Liver (tissue), 9 donors: ENCODE data around the gene CNIH3. TPM values are rescaled to one million over a fixed set of nuclear protein-coding genes. Genes with fewer than 3 reads are reported as not detected.

ENCODE experiments used
- DNase-seq: peaks from one replicate; pipeline ENCODE4 v3.0.0-alpha.2; 2017; ENCODE audit warnings: low spot score
- H3K27ac ChIP-seq, 2 donors: one replicate each; pipeline ENCODE4 v1.7.0; 2013; ENCODE audit warnings: inconsistent platforms in 2 of 2, low read length in 2 of 2, control low read depth in 1 of 2, low read depth in 1 of 2, mild to moderate bottlenecking in 1 of 2
- H3K27me3 ChIP-seq, 4 donors: one replicate each; pipeline versions ENCODE4 v1.6.1 to v1.7.0; 2013; ENCODE audit warnings: low read length in 3 of 4, inconsistent platforms in 1 of 4, mild to moderate bottlenecking in 1 of 4, moderate library complexity in 1 of 4; ENCODE audit not compliant: control insufficient read depth in 4 of 4, insufficient read depth in 4 of 4
- H3K36me3 ChIP-seq, 4 donors: one replicate each; pipeline versions ENCODE4 v1.6.1 to v1.7.0; 2013; ENCODE audit warnings: low read length in 3 of 4, mild to moderate bottlenecking in 3 of 4, low read depth in 1 of 4, moderate library complexity in 1 of 4; ENCODE audit not compliant: control insufficient read depth in 4 of 4, insufficient read depth in 3 of 4
- H3K4me1 ChIP-seq, 4 donors: one replicate each; pipeline versions ENCODE4 v1.6.1 to v1.7.0; 2013; ENCODE audit warnings: low read length in 3 of 4, mild to moderate bottlenecking in 3 of 4, moderate library complexity in 1 of 4; ENCODE audit not compliant: control insufficient read depth in 4 of 4, insufficient read depth in 4 of 4
- H3K4me3 ChIP-seq, 3 donors: one replicate each; pipeline versions ENCODE4 v1.6.1 to v1.7.0; 2013; ENCODE audit warnings: low read length in 3 of 3, control low read depth in 1 of 3, low read depth in 1 of 3, mild to moderate bottlenecking in 1 of 3
- H3K9ac ChIP-seq, 2 donors: one replicate each; pipeline ENCODE4 v1.7.0; 2013; ENCODE audit warnings: low read length in 2 of 2, mild to moderate bottlenecking in 2 of 2, moderate library complexity in 2 of 2, control low read depth in 1 of 2, low read depth in 1 of 2
- H3K9me3 ChIP-seq, 4 donors: one replicate each; pipeline versions ENCODE4 v1.6.1 to v1.7.0; 2013; ENCODE audit warnings: low read length in 3 of 4; ENCODE audit not compliant: control insufficient read depth in 4 of 4
- FOXA1 ChIP-seq: IDR thresholded peaks from 2 replicates; pipeline ENCODE4 v1.6.1; 2016; ENCODE audit warnings: antibody characterized with exemption
- FOXA2 ChIP-seq: IDR thresholded peaks from 2 replicates; pipeline ENCODE4 v1.6.1; 2016; ENCODE audit warnings: antibody characterized with exemption
- GABPA ChIP-seq, 2 donors: IDR thresholded peaks in 1 of 2; conservative IDR thresholded peaks in 1 of 2; 2 replicates each; pipeline ENCODE4 v1.6.1; 2016; ENCODE audit warnings: antibody characterized with exemption in 2 of 2, mild to moderate bottlenecking in 1 of 2, moderate library complexity in 1 of 2
- HNF4G ChIP-seq: IDR thresholded peaks from 2 replicates; pipeline ENCODE4 v1.6.1; 2016; ENCODE audit warnings: antibody characterized with exemption
- NR2F2 ChIP-seq: IDR thresholded peaks from 2 replicates; pipeline ENCODE4 v1.6.1; 2016; ENCODE audit warnings: antibody characterized with exemption
- RAD21 ChIP-seq, 2 donors: IDR thresholded peaks; 2 replicates each; pipeline ENCODE4 v1.6.1; 2016; ENCODE audit warnings: antibody characterized with exemption in 2 of 2, mild to moderate bottlenecking in 2 of 2
- RXRA ChIP-seq, 2 donors: IDR thresholded peaks; 2 replicates each; pipeline ENCODE4 v1.6.1; 2017 to 2018; ENCODE audit warnings: antibody characterized with exemption in 2 of 2, mild to moderate bottlenecking in 1 of 2
- TAF1 ChIP-seq: conservative IDR thresholded peaks from 2 replicates; pipeline ENCODE4 v1.6.1; 2016; ENCODE audit warnings: antibody characterized with exemption, mild to moderate bottlenecking
- YY1 ChIP-seq: IDR thresholded peaks from 2 replicates; pipeline ENCODE4 v1.6.1; 2016; ENCODE audit warnings: antibody characterized with exemption, mild to moderate bottlenecking
- WGBS: extraction: QIAGEN DNeasy Blood & Tissue Kit; methylation state at CpG from one replicate; pipeline ENCODE4 v1.1.7; 2013; 5-methylcytosine and 5-hydroxymethylcytosine counted together
- polyA plus RNA-seq, 2 donors: library from polyadenylated mRNA; stranded (reverse) in 1 of 2; unstranded in 1 of 2; fragments of 200-250 nt in 1 of 2; fragments of >200 nt in 1 of 2; fragmentation: Nextera tagmentation in 1 of 2; extraction: Ambion mirVana in 1 of 2; gene quantifications; one replicate each; pipeline versions ENCODE4 v1.2.1 to v1.2.3, GENCODE V29; 2013 to 2015
- total RNA-seq, 2 donors: library from RNA; depleted of rRNA; stranded (reverse); fragments of >200 nt; gene quantifications; one replicate each; pipeline ENCODE4 v1.2.3, GENCODE V29; 2014
- TF ChIP-seq, protein P1 (sequence below): IDR thresholded peaks from 2 replicates; pipeline ENCODE4 v1.6.1; 2016; ENCODE audit warnings: antibody characterized with exemption
- TF ChIP-seq, protein P2 (sequence below): IDR thresholded peaks from 2 replicates; pipeline ENCODE4 v1.6.1; 2016; ENCODE audit warnings: antibody characterized with exemption, mild to moderate bottlenecking
- TF ChIP-seq, protein P3 (sequence below): IDR thresholded peaks from 2 replicates; pipeline ENCODE4 v1.6.1; 2016; ENCODE audit warnings: antibody characterized with exemption
- TF ChIP-seq, protein P4 (sequence below): fragments of 150-350 bp; IDR thresholded peaks from 2 replicates; pipeline ENCODE4 v1.5.1; 2017; ENCODE audit warnings: improper control_type of control experiment, low read depth, low read length; ENCODE audit not compliant: missing input control
- TF ChIP-seq, protein P5 (sequence below): IDR thresholded peaks from 2 replicates; pipeline ENCODE4 v1.6.1; 2016; ENCODE audit warnings: antibody characterized with exemption
- donor health status: healthy.
- donor health status: healthy.
- donor health status: healthy.
- donor health status: healthy.
- donor health status: healthy.

Gene CNIH3
- total and polyA plus RNA-seq, 4 donors, result 0.39 to 1.0 (median 0.93) TPM

DNA sequence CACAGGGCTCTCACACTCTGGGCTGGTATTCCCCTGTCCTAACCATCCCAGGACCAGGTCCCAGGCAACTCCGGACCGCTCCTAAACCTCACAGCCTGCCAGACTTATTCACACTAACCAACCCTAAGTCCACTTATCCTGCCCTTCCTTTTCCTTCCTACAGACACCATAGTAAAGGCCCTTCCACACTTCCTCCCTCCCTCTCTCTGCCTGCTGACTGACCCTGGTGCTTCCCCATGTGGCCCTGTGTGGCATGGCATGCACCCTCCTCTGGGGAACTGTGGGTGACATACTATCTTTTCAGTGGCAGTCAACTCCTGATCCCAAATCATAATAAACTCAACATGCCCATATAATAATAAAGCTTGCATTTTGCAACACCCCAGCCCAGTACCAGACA is 158.3 kb downstream of the CNIH3 start:
- H3K4me3 ChIP-seq, result no peak overlapping the region
- H3K36me3 ChIP-seq, result no peaks in the 10 kb centered on the region
- WGBS, result 99% methylated on average over 2 of the region's 2 CpGs
- H3K27ac ChIP-seq, result no peak overlapping the region
- no peaks in the 10 kb centered on the region for H3K4me1 ChIP-seq
- DNase-seq, result no peak
- TF ChIP-seq RAD21 (IDR thresholded peaks at IDR 0.05), result peak; percentile 14 to 51
- TF ChIP-seq YY1, result no peak
- TF ChIP-seq GABPA (IDR thresholded peaks at IDR 0.05 in 1 of 2, conservative IDR thresholded peaks at IDR 0.05 in 1 of 2), result no peak
- no peak for TF ChIP-seq TAF1
- H3K27me3 ChIP-seq, result no peaks in the 10 kb centered on the region
- no peaks in the 10 kb centered on the region for H3K9me3 ChIP-seq
- H3K9ac ChIP-seq, result no peak overlapping the region

DNA sequence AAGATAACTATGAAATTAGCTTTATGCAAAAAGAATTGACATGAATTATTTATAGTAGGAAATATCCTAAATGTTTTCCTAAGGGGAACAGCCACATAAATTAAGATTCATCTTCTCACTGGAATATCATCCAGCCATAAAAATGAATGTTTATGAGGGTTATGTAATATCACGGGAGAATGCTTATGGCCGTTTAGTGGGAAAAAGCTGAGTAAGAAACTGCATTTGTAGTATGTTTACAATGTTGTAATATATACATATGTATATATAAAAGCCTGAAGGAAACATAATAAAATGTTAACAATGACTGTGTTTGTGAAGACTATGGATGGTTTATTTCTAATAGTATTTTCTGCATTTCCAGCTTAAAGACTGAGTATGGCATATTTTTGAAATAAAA is 161.1 kb downstream of the CNIH3 start:
- TF ChIP-seq, protein P1, sequence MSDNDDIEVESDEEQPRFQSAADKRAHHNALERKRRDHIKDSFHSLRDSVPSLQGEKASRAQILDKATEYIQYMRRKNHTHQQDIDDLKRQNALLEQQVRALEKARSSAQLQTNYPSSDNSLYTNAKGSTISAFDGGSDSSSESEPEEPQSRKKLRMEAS, result no peak
- peaks cover 0 to 4% (median 2%) of the 10 kb centered on the region in 4 donors for H3K4me1 ChIP-seq
- no peak for DNase-seq
- H3K36me3 ChIP-seq, result no peaks in the 10 kb centered on the region
- 83% methylated on average over 2 of the region's 2 CpGs for WGBS
- H3K4me3 ChIP-seq, result no peak overlapping the region
- H3K27ac ChIP-seq, result no peak overlapping the region
- H3K27me3 ChIP-seq, result no peaks in the 10 kb centered on the region
- H3K9ac ChIP-seq, result no peak overlapping the region
- no peaks in the 10 kb centered on the region for H3K9me3 ChIP-seq

DNA sequence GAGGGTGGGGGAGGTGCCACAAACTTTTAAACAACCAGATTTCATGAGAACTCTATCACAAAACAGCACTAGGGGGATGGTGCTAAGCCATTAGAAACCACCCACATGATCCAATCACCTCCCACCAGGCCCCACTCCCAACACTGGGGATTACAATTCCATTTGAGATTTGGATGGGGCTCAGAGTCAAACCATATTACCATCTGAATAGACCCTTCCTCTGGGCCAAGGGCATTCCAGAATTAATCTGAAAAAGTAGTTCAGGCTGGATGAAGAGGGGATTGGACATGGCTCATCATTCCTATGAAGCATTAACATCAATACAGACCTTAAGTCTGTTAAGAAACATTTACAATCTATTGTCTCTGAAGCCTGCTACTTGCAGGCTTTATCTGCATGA is 163.4 kb downstream of the CNIH3 start:
- Histone ChIP-seq H3K36me3 (no peaks in the 10 kb centered on the region), H3K27me3 (no peaks in the 10 kb centered on the region), H3K9me3 (no peaks in the 10 kb centered on the region), H3K4me1 (peaks cover 2 to 6% (median 4%) of the 10 kb centered on the region in 4 donors), H3K9ac (no peak overlapping the region), H3K4me3 (no peak overlapping the region), H3K27ac (no peak overlapping the region)
- DNase-seq, result no peak
- TF ChIP-seq, protein P2, sequence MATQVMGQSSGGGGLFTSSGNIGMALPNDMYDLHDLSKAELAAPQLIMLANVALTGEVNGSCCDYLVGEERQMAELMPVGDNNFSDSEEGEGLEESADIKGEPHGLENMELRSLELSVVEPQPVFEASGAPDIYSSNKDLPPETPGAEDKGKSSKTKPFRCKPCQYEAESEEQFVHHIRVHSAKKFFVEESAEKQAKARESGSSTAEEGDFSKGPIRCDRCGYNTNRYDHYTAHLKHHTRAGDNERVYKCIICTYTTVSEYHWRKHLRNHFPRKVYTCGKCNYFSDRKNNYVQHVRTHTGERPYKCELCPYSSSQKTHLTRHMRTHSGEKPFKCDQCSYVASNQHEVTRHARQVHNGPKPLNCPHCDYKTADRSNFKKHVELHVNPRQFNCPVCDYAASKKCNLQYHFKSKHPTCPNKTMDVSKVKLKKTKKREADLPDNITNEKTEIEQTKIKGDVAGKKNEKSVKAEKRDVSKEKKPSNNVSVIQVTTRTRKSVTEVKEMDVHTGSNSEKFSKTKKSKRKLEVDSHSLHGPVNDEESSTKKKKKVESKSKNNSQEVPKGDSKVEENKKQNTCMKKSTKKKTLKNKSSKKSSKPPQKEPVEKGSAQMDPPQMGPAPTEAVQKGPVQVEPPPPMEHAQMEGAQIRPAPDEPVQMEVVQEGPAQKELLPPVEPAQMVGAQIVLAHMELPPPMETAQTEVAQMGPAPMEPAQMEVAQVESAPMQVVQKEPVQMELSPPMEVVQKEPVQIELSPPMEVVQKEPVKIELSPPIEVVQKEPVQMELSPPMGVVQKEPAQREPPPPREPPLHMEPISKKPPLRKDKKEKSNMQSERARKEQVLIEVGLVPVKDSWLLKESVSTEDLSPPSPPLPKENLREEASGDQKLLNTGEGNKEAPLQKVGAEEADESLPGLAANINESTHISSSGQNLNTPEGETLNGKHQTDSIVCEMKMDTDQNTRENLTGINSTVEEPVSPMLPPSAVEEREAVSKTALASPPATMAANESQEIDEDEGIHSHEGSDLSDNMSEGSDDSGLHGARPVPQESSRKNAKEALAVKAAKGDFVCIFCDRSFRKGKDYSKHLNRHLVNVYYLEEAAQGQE, result no peak
- TF ChIP-seq RXRA (IDR thresholded peaks at IDR 0.05) (no peak), NR2F2 (no peak)

DNA sequence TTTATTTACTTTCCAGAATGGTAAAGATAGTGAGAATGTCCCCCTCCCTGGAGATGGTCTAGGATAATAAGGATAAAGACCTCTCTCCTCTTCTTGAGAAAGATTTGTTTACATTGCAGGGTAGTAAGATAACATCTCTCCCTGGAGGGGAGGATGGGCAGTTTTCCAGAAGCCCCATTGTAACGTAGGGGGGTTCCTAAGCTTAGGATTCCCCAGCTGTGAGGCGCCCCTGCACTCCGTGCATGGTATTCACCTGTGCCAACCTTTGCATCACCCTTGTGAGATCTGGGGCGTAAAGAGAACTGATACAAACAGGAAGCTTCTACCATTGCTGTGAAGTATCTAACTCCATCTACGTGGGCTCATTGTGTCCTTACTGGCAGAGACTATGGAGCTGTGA is 164.6 kb downstream of the CNIH3 start:
- Histone ChIP-seq H3K9ac (no peak overlapping the region), H3K9me3 (no peaks in the 10 kb centered on the region), H3K27ac (no peak overlapping the region), H3K36me3 (no peaks in the 10 kb centered on the region), H3K4me1 (peaks cover 2 to 6% (median 4%) of the 10 kb centered on the region in 4 donors), H3K4me3 (no peak overlapping the region), H3K27me3 (no peaks in the 10 kb centered on the region)
- WGBS, result 89% methylated on average over 5 of the region's 5 CpGs
- no peak for DNase-seq
- TF ChIP-seq FOXA1, result no peak
- TF ChIP-seq TAF1, result no peak
- TF ChIP-seq, protein P3, sequence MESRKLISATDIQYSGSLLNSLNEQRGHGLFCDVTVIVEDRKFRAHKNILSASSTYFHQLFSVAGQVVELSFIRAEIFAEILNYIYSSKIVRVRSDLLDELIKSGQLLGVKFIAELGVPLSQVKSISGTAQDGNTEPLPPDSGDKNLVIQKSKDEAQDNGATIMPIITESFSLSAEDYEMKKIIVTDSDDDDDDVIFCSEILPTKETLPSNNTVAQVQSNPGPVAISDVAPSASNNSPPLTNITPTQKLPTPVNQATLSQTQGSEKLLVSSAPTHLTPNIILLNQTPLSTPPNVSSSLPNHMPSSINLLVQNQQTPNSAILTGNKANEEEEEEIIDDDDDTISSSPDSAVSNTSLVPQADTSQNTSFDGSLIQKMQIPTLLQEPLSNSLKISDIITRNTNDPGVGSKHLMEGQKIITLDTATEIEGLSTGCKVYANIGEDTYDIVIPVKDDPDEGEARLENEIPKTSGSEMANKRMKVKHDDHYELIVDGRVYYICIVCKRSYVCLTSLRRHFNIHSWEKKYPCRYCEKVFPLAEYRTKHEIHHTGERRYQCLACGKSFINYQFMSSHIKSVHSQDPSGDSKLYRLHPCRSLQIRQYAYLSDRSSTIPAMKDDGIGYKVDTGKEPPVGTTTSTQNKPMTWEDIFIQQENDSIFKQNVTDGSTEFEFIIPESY, result no peak
- TF ChIP-seq, protein P4, sequence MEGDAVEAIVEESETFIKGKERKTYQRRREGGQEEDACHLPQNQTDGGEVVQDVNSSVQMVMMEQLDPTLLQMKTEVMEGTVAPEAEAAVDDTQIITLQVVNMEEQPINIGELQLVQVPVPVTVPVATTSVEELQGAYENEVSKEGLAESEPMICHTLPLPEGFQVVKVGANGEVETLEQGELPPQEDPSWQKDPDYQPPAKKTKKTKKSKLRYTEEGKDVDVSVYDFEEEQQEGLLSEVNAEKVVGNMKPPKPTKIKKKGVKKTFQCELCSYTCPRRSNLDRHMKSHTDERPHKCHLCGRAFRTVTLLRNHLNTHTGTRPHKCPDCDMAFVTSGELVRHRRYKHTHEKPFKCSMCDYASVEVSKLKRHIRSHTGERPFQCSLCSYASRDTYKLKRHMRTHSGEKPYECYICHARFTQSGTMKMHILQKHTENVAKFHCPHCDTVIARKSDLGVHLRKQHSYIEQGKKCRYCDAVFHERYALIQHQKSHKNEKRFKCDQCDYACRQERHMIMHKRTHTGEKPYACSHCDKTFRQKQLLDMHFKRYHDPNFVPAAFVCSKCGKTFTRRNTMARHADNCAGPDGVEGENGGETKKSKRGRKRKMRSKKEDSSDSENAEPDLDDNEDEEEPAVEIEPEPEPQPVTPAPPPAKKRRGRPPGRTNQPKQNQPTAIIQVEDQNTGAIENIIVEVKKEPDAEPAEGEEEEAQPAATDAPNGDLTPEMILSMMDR, result no peak
- TF ChIP-seq HNF4G, result no peak
- TF ChIP-seq, protein P5, sequence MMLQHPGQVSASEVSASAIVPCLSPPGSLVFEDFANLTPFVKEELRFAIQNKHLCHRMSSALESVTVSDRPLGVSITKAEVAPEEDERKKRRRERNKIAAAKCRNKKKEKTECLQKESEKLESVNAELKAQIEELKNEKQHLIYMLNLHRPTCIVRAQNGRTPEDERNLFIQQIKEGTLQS, result no peak
- TF ChIP-seq FOXA2, result no peak
